HG03280 (cell line): ENCODE data around the gene STX12.

Experiments used
- ATAC-seq: cut with Tn5 transposase; IDR thresholded peaks from one replicate; pipeline ENCODE4 v1.9.1; 2021; ENCODE audit warnings: mild to moderate bottlenecking, moderate library complexity; ENCODE audit not compliant: unreplicated experiment

STX12 gene

GRCh38 chr1:27772932-27773825 lies at the start of gene STX12:
Gene STX12, plus strand, starts transcription at chr1:27773219. Its CDS starts 89 bp downstream, at chr1:27773308.
- ATAC-seq = peak; percentile 91

DNA sequence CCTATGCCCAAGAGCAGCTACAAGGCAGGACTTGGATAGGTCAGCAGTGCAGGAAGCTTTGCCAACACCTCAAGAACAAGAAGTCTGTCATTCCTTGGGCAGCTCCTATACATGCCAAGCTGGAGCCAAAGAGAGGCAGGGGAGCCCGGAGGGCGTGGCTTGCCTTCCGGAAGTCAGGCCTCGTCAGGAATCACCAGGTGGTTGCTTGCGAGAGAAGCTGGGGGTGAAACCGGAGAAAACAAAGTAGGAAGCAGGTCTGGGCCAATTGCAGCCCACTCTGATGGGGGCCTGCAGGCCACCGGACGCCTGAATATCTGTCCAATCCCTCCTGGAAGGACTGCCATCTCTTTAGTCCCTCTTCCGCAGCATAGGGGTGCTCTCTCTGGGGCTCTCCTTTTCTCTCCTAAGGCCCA lies 48.1 kb upstream of the STX12 start:
- no peak for ATAC-seq

- ATAC-seq = peak; percentile 93
Observed at GRCh38 chr1:27725374-27726172, 47.4 kb upstream of the STX12 start, which contains the start of gene FAM76A. Gene FAM76A, plus strand, starts transcription at chr1:27725961. Its CDS starts 120 bp downstream, at chr1:27726081.

DNA sequence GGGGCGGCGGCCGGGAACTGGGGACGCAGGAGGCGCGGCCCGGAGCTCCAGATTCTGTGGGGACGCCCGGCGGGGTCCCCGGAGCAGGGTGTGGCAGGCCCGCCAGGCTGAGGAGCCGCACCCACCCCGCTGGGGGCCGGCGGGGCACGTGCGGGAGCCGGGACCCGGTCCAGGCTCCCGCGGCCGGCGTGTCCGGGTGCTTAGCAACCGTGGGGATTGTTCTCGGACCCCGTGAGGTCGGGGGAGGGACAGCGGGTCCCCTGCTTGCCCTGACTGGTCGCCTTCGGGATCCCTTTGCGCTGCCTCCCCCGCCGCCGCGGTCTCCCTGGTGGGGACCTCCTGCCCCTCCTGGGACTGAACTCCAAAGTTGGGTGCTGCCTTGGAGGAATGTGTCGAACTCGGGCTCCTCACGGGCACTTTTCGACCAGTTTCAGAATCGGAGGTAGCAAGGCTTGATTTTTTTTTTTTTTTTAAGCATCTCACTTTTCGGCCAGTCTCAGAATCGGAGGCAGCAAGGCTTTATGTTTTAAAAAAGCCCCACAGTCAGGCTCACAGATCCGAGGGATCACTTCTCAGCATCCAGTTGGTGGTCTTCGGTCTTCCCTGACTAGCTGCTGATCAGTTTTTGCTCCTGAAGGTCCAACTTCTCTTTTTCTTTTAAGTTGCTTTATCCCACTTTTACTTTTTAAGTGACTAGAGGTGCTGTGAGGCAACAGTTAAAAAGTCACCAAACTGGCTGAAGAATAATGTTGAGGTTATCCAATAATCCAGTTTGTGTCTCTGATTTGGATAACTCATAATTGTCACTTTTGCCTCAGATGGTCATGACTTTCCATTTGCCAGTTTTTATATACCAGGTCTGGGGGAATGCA lies 46.6 kb upstream of the STX12 start:
- peak; percentile 33 for ATAC-seq

GRCh38 chr1:27727126-27727525 lies 45.9 kb upstream of the STX12 start:
- ATAC-seq = no peak

GRCh38 chr1:27736252-27736651 lies 36.8 kb upstream of the STX12 start:
- ATAC-seq = no peak

- ATAC-seq = no peak
Observed at GRCh38 chr1:27741121-27741520, 31.9 kb upstream of the STX12 start.

DNA sequence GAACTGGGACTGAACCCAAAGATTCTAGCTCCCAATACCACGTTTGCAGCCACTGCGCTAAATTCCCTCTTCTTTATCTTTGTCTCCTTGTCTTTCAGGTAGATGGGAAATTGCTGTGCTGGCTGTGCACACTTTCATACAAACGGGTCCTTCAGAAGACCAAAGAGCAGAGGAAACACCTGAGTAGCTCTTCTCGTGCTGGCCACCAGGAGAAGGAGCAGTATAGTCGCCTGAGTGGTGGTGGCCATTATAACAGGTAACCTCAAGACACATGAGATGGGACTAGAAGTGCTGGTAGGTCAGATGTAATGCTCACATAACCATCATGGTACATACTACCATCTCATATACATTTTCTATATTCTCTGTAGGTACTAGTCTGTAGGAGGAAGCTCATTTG lies 28.5 kb upstream of the STX12 start:
- no peak for ATAC-seq

GRCh38 chr1:27745466-27745865 lies 27.6 kb upstream of the STX12 start:
- no peak for ATAC-seq

DNA sequence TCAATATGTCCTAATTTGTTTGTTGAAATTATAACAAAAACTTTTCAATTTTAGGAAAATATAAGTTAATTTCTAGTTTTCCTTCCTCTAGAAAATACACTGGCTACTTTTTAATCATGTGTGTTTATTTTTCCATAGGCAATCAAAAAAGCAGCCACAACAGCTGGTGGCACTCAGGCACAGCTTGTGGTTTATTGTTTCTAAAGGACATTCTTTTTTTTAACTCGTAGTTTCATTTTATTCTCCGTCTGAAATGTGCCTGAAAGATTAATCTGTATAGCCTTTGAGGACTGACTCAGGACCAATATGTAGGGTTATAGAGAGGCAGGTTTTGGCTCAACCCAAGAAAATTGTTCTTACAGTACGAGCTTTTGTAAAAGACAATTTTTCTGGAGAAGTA lies 20.7 kb upstream of the STX12 start:
- no peak for ATAC-seq

- ATAC-seq = no peak
Observed at GRCh38 chr1:27755286-27755685, 17.7 kb upstream of the STX12 start.

DNA sequence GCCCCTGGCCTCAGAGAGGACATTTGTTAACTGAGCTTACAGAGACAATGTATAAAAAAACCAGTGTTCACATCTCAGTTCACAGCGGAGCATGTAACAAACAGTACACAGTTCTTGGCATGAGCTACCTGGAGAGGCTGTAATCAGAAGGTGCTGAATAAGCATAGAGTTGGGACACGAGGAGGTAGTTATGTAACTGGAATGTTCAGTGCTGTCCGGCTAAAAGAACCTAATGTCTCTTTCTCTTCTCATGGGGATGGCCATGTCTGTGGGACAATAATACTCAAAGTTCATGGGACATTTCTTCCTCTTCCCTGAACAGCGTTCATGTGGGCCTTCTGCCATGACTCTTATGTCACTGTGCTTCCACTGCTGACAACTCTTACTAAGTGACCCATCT lies 17.2 kb upstream of the STX12 start:
- ATAC-seq = no peak

DNA sequence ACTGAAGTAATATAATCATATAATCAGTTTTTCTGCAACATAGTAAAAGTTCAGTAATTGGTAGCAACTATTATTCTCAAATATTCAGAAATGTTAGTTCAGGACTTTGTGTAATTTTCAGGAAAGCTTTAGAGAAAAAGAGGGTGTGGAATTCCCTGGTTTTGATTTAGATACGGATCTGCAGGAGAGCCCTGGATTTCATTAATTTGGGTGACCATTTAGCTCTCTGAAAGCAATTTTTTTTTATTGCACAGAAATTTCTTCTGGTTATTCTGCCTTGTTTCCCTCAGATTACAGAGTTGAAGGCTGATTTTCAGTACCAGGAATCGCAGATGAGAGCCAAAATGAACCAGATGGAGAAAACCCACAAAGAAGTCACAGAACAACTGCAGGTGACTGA lies 13.8 kb upstream of the STX12 start:
- no peak for ATAC-seq

DNA sequence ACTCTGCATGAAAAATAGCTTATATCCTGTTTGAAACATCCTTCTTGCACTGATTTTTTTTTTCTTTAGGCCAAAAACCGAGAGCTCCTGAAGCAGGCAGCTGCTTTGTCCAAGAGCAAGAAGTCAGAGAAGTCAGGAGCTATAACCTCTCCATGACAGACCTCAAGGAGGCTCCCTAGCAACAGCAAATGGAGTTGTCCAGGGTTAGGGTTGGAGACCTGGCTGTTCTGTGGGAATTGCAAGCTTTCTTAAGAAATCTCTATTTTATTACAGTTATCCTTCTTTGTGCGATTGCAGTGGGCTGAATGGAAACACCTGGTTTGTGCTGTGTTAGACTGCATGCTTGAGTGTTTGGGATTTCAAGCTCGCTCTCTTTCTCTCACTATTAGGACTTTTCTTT lies 12.6 kb upstream of the STX12 start:
- no peak for ATAC-seq

- ATAC-seq = no peak
Observed at GRCh38 chr1:27762033-27762432, 11.0 kb upstream of the STX12 start.

DNA sequence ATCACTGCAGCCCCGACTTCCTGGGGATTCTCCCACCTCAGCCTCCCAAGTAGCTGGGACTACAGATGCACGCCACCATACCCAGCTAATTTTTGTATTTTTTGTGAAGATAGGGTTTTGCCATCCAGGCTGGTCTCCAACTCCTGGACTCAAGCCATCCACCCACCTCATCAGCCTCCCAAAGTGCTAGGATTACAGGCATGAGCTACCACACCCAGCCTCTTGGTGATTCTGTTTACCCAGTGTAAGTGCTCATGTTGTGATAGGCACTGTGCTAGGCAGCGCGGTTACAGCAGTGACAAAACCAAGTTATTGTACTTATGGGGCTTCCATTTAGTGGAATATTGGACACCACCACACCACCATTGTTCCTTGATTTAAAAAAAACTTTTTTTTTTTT lies 9.7 kb upstream of the STX12 start:
- no peak for ATAC-seq

DNA sequence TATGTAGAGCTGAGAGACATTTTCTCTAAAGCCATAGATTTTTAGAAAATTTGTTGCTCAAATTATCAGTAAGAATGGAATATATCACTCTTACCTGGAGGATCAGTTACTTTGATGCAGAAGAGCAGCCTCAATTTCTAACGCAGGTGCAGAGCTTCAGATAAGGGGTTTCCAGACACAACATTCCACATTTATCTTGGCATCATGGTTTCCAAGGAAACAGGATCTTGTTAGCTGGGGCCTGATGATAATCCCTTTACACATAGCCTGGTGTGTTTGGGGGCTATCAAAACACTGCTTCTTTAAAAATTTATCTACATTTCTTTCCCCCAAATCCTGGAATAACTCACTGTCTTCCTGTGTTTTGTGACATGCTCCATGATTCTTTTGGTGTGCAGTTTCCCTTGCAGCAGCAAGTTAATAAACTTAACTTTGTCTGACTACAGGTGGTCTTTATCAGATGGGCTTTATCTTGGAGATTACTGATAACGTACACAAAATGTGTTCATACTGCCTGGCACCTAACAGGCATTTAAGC lies 2.7 kb upstream of the STX12 start:
- ATAC-seq = no peak

- no peak for ATAC-seq
Observed at GRCh38 chr1:27772036-27772931, 735 bp upstream of the STX12 start.

GRCh38 chr1:27773826-27774445 lies 917 bp downstream of the STX12 start:
- no peak for ATAC-seq
